ENCODE measurements around the gene RMP24.
"Not testable (repeated sequence)": the region's sequence is repeated elsewhere in the genome, so short reads cannot be mapped to it uniquely, and the experiment has no call there.

The RMP24 gene

GRCh38 chr18:35967866-35968265 lies 4.6 kb upstream of the RMP24 start:
- not testable (repeated sequence) for H3K4me3 ChIP-seq (ENCODE audit: low read depth, low read length); H3K27me3 ChIP-seq (ENCODE audit: insufficient read depth, low read length); H3K27ac ChIP-seq (ENCODE audit: low read depth, low read length); H3K36me3 ChIP-seq (ENCODE audit: insufficient read depth, low read length); H2AFZ ChIP-seq (ENCODE audit: low read length, unreplicated experiment); H3K4me1 ChIP-seq (ENCODE audit: control insufficient read depth, insufficient read depth, low read length, unreplicated experiment); H3K79me2 ChIP-seq (ENCODE audit: control insufficient read depth, insufficient read depth, low read length, unreplicated experiment)

GRCh38 chr18:35968278-35968880 lies 4.1 kb upstream of the RMP24 start:
- no peak overlapping the region for H3K27ac ChIP-seq (ENCODE audit: low read depth, low read length)
- H3K4me1 ChIP-seq (ENCODE audit: control insufficient read depth, insufficient read depth, low read length, unreplicated experiment), result peaks cover 11% of the 10 kb centered on the region
- no peak overlapping the region for H2AFZ ChIP-seq (ENCODE audit: low read length, unreplicated experiment)

GRCh38 chr18:35969676-35970075 lies 2.8 kb upstream of the RMP24 start:
- H3K27me3 ChIP-seq (ENCODE audit: insufficient read depth, low read length), result no peaks in the 10 kb centered on the region
- peak overlapping the region; percentile 48; the same call in 1 of the 2 replicates for H3K4me3 ChIP-seq (ENCODE audit: low read depth, low read length)
- no peaks in the 10 kb centered on the region for H3K36me3 ChIP-seq (ENCODE audit: insufficient read depth, low read length)
- H3K79me2 ChIP-seq (ENCODE audit: control insufficient read depth, insufficient read depth, low read length, unreplicated experiment), result peaks cover 20% of the 10 kb centered on the region
- no peak overlapping the region for H2AFZ ChIP-seq (ENCODE audit: low read length, unreplicated experiment)
- H3K27ac ChIP-seq (ENCODE audit: low read depth, low read length), result no peak overlapping the region
- H3K4me1 ChIP-seq (ENCODE audit: control insufficient read depth, insufficient read depth, low read length, unreplicated experiment), result peaks cover 21% of the 10 kb centered on the region

More at GRCh38 chr18:35968278-35968880, 4.1 kb upstream of the RMP24 start:
- peaks cover 9% of the 10 kb centered on the region for H3K79me2 ChIP-seq (ENCODE audit: control insufficient read depth, insufficient read depth, low read length, unreplicated experiment)
- H3K4me3 ChIP-seq (ENCODE audit: low read depth, low read length), result no peak overlapping the region
- H3K36me3 ChIP-seq (ENCODE audit: insufficient read depth, low read length), result no peaks in the 10 kb centered on the region
- H3K27me3 ChIP-seq (ENCODE audit: insufficient read depth, low read length), result no peaks in the 10 kb centered on the region

- H3K4me3 ChIP-seq (ENCODE audit: low read depth, low read length), result peak overlapping the region; percentile 99
- peaks cover 12% of the 10 kb centered on the region for H3K36me3 ChIP-seq (ENCODE audit: insufficient read depth, low read length)
- H3K27me3 ChIP-seq (ENCODE audit: insufficient read depth, low read length), result no peaks in the 10 kb centered on the region
These were observed 750 bp upstream of the RMP24 start for GRCh38 chr18:35971661-35972196.

GRCh38 chr18:35973650-35974049 lies 1.2 kb downstream of the RMP24 start:
- Histone ChIP-seq H3K4me3 (ENCODE audit: low read depth, low read length) (peak overlapping the region; percentile 99), H3K27ac (ENCODE audit: low read depth, low read length) (no peak overlapping the region), H3K36me3 (ENCODE audit: insufficient read depth, low read length) (peaks cover 25% of the 10 kb centered on the region), H3K27me3 (ENCODE audit: insufficient read depth, low read length) (no peaks in the 10 kb centered on the region), H3K4me1 (ENCODE audit: control insufficient read depth, insufficient read depth, low read length, unreplicated experiment) (peaks cover 21% of the 10 kb centered on the region), H2AFZ (ENCODE audit: low read length, unreplicated experiment) (no peak overlapping the region), H3K79me2 (ENCODE audit: control insufficient read depth, insufficient read depth, low read length, unreplicated experiment) (peaks cover 25% of the 10 kb centered on the region)

More at GRCh38 chr18:35971661-35972196, 750 bp upstream of the RMP24 start:
- H3K79me2 ChIP-seq (ENCODE audit: control insufficient read depth, insufficient read depth, low read length, unreplicated experiment), result peaks cover 25% of the 10 kb centered on the region
- H2AFZ ChIP-seq (ENCODE audit: low read length, unreplicated experiment), result peak overlapping the region; percentile 93
- H3K4me1 ChIP-seq (ENCODE audit: control insufficient read depth, insufficient read depth, low read length, unreplicated experiment), result peaks cover 21% of the 10 kb centered on the region
- H3K27ac ChIP-seq (ENCODE audit: low read depth, low read length), result peak overlapping the region; percentile 60

GRCh38 chr18:35974181-35974580 lies 1.7 kb downstream of the RMP24 start:
- peaks cover 30% of the 10 kb centered on the region for H3K36me3 ChIP-seq (ENCODE audit: insufficient read depth, low read length)
- H3K79me2 ChIP-seq (ENCODE audit: control insufficient read depth, insufficient read depth, low read length, unreplicated experiment), result peaks cover 25% of the 10 kb centered on the region
- H2AFZ ChIP-seq (ENCODE audit: low read length, unreplicated experiment), result no peak overlapping the region

GRCh38 chr18:35979112-35979511 lies 6.6 kb downstream of the RMP24 start:
- Histone ChIP-seq H3K4me1 (ENCODE audit: control insufficient read depth, insufficient read depth, low read length, unreplicated experiment) (peaks cover 7% of the 10 kb centered on the region), H2AFZ (ENCODE audit: low read length, unreplicated experiment) (no peak overlapping the region), H3K36me3 (ENCODE audit: insufficient read depth, low read length) (peaks cover 47% of the 10 kb centered on the region), H3K4me3 (ENCODE audit: low read depth, low read length) (no peak overlapping the region), H3K27ac (ENCODE audit: low read depth, low read length) (no peak overlapping the region), H3K27me3 (ENCODE audit: insufficient read depth, low read length) (no peaks in the 10 kb centered on the region), H3K79me2 (ENCODE audit: control insufficient read depth, insufficient read depth, low read length, unreplicated experiment) (peaks cover 9% of the 10 kb centered on the region)

More at GRCh38 chr18:35974181-35974580, 1.7 kb downstream of the RMP24 start:
- Histone ChIP-seq H3K4me3 (ENCODE audit: low read depth, low read length) (peak overlapping the region; percentile 99), H3K4me1 (ENCODE audit: control insufficient read depth, insufficient read depth, low read length, unreplicated experiment) (peaks cover 21% of the 10 kb centered on the region), H3K27me3 (ENCODE audit: insufficient read depth, low read length) (no peaks in the 10 kb centered on the region), H3K27ac (ENCODE audit: low read depth, low read length) (no peak overlapping the region)

- peaks cover 31% of the 10 kb centered on the region for H3K36me3 ChIP-seq (ENCODE audit: insufficient read depth, low read length)
- H3K79me2 ChIP-seq (ENCODE audit: control insufficient read depth, insufficient read depth, low read length, unreplicated experiment), result no peaks in the 10 kb centered on the region
- H3K27ac ChIP-seq (ENCODE audit: low read depth, low read length), result peak overlapping the region; percentile 25; the same call in 1 of the 2 replicates
- H3K4me3 ChIP-seq (ENCODE audit: low read depth, low read length), result no peak overlapping the region
- peaks cover 4% of the 10 kb centered on the region for H3K4me1 ChIP-seq (ENCODE audit: control insufficient read depth, insufficient read depth, low read length, unreplicated experiment)
- H3K27me3 ChIP-seq (ENCODE audit: insufficient read depth, low read length), result no peaks in the 10 kb centered on the region
- H2AFZ ChIP-seq (ENCODE audit: low read length, unreplicated experiment), result no peak overlapping the region
These were observed 10.1 kb downstream of the RMP24 start for GRCh38 chr18:35982409-35983114.

GRCh38 chr18:35983147-35983546 lies 10.7 kb downstream of the RMP24 start:
- Histone ChIP-seq H3K27ac (ENCODE audit: low read depth, low read length) (peak overlapping the region; percentile 16; the same call in 1 of the 2 replicates), H3K27me3 (ENCODE audit: insufficient read depth, low read length) (no peaks in the 10 kb centered on the region), H3K79me2 (ENCODE audit: control insufficient read depth, insufficient read depth, low read length, unreplicated experiment) (no peaks in the 10 kb centered on the region), H3K36me3 (ENCODE audit: insufficient read depth, low read length) (peaks cover 26% of the 10 kb centered on the region), H3K4me3 (ENCODE audit: low read depth, low read length) (no peak overlapping the region), H3K4me1 (ENCODE audit: control insufficient read depth, insufficient read depth, low read length, unreplicated experiment) (peaks cover 4% of the 10 kb centered on the region), H2AFZ (ENCODE audit: low read length, unreplicated experiment) (no peak overlapping the region)

GRCh38 chr18:35983818-35984217 lies 11.3 kb downstream of the RMP24 start:
- H3K27ac ChIP-seq (ENCODE audit: low read depth, low read length), result peak overlapping the region; percentile 16; the same call in 1 of the 2 replicates
- H3K79me2 ChIP-seq (ENCODE audit: control insufficient read depth, insufficient read depth, low read length, unreplicated experiment), result no peaks in the 10 kb centered on the region
- no peak overlapping the region for H3K4me3 ChIP-seq (ENCODE audit: low read depth, low read length)
- no peak overlapping the region for H2AFZ ChIP-seq (ENCODE audit: low read length, unreplicated experiment)
- peaks cover 4% of the 10 kb centered on the region for H3K4me1 ChIP-seq (ENCODE audit: control insufficient read depth, insufficient read depth, low read length, unreplicated experiment)
- H3K36me3 ChIP-seq (ENCODE audit: insufficient read depth, low read length), result peaks cover 25% of the 10 kb centered on the region
- H3K27me3 ChIP-seq (ENCODE audit: insufficient read depth, low read length), result no peaks in the 10 kb centered on the region
